H1 (cell line): Measurements from ENCODE around the gene CCDC73. TPM values are rescaled to one million over a fixed set of nuclear protein-coding genes. Genes with fewer than 3 reads are reported as not detected.

Experiments
- CTCF ChIA-PET: fragments of 300-600 bp; sonication (Branson Sonifier 250); formaldehyde crosslinking; loops from one replicate; lab custom pipeline; 2021; ENCODE audit not compliant: partially characterized antibody; lab: Charles Lee
- POLR2A ChIA-PET: fragments of 300-600 bp; sonication (Branson Sonifier 250); formaldehyde crosslinking; loops from one replicate; lab custom pipeline; 2021; ENCODE audit warnings: inconsistent platforms; ENCODE audit not compliant: partially characterized antibody; lab: Charles Lee
- DNase-seq, 2 experiments: peaks; one replicate each; pipeline versions ENCODE4 v3.0.0 to v3.0.0-alpha.2; 2010 to 2022; ENCODE audit warnings: low spot score in 2 of 2, low read depth in 1 of 2, mixed read lengths in 1 of 2
- FAIRE-seq: peaks from 2 replicates; lab custom pipeline; 2011; peaks lifted over from hg19 to GRCh38; lab: Jason Lieb, UNC
- H2AFZ ChIP-seq: 2 replicates; pipeline ENCODE4 v1.8.1; 2012; ENCODE audit warnings: low read length, inconsistent platforms
- H2AK5ac ChIP-seq: 2 replicates; pipeline ENCODE4 v1.6.1; 2013; ENCODE audit warnings: low read depth, low read length
- H2BK120ac ChIP-seq: replicated peaks from 2 replicates; pipeline ENCODE3; 2013; ENCODE audit warnings: low read depth, low read length, inconsistent platforms
- H2BK12ac ChIP-seq: 2 replicates; pipeline ENCODE4 v1.6.1; 2013; ENCODE audit warnings: low read depth, low read length
- H2BK15ac ChIP-seq: 2 replicates; pipeline ENCODE4 v1.6.1; 2013; ENCODE audit warnings: low read length
- H2BK20ac ChIP-seq: 2 replicates; pipeline ENCODE4 v1.6.1; 2013; ENCODE audit warnings: low read length
- H2BK5ac ChIP-seq: 2 replicates; pipeline ENCODE4 v1.6.1; 2013; ENCODE audit warnings: low read depth, low read length
- H3K14ac ChIP-seq: 2 replicates; pipeline ENCODE4 v1.6.1; 2013; ENCODE audit warnings: inconsistent platforms; ENCODE audit not compliant: insufficient read length
- H3K18ac ChIP-seq: 2 replicates; pipeline ENCODE4 v1.6.1; 2013; ENCODE audit warnings: low read length; ENCODE audit errors: extremely low read depth
- H3K23ac ChIP-seq: 2 replicates; pipeline ENCODE4 v1.6.1; 2013; ENCODE audit warnings: inconsistent platforms; ENCODE audit not compliant: insufficient read length
- H3K23me2 ChIP-seq: 2 replicates; pipeline ENCODE4 v1.6.1; 2013; ENCODE audit warnings: low read depth, low read length
- H3K27ac ChIP-seq: 2 replicates; pipeline ENCODE4 v1.6.1; 2011; ENCODE audit warnings: low read depth, low read length, inconsistent platforms
- H3K27me3 ChIP-seq, 4 experiments: replicated peaks in 1 of 4; 1 replicate in 1 of 4; 2 replicates in 3 of 4; pipeline versions ENCODE4 v1.6.1 to v1.8.1; 2011 to 2013; ENCODE audit warnings: low read length in 3 of 4, mild to moderate bottlenecking in 3 of 4, inconsistent platforms in 2 of 4, mixed read lengths in 2 of 4, moderate library complexity in 1 of 4; ENCODE audit not compliant: control insufficient read depth in 3 of 4, insufficient read depth in 3 of 4; ENCODE audit errors: extremely low read depth in 1 of 4
- H3K36me3 ChIP-seq, 4 experiments: 2 replicates each; pipeline versions ENCODE4 v1.6.1 to v1.8.1; 2011 to 2013; ENCODE audit warnings: mild to moderate bottlenecking in 4 of 4, low read length in 3 of 4, moderate library complexity in 2 of 4, control low read depth in 1 of 4, inconsistent platforms in 1 of 4; ENCODE audit not compliant: insufficient read depth in 4 of 4, control insufficient read depth in 2 of 4
- H3K4ac ChIP-seq: replicated peaks from 2 replicates; pipeline ENCODE3; 2013; ENCODE audit warnings: low read length, low read depth, mixed read lengths, inconsistent platforms; ENCODE audit not compliant: insufficient read length
- H3K4me1 ChIP-seq, 4 experiments: replicated peaks in 1 of 4; 1 replicate in 1 of 4; 2 replicates in 3 of 4; pipeline versions ENCODE4 v1.6.1 to v1.8.1; 2011 to 2013; ENCODE audit warnings: low read length in 3 of 4, inconsistent platforms in 2 of 4, mixed read lengths in 1 of 4; ENCODE audit not compliant: insufficient read depth in 4 of 4, control insufficient read depth in 3 of 4
- H3K4me2 ChIP-seq, 2 experiments: 2 replicates each; pipeline versions ENCODE4 v1.6.1 to v1.8.1; 2011 to 2013; ENCODE audit warnings: low read depth in 2 of 2, low read length in 2 of 2, control low read depth in 1 of 2, inconsistent platforms in 1 of 2, mild to moderate bottlenecking in 1 of 2; ENCODE audit not compliant: insufficient read depth in 1 of 2
- H3K4me3 ChIP-seq, 4 experiments: fragments of 200-600, 300-600 bp in 1 of 4; sonication (generic), shearing (Covaris generic), sonication (Bioruptor Twin) in 1 of 4; 2 replicates each; pipeline versions ENCODE4 v1.5.1 to v1.8.1; 2011 to 2016; ENCODE audit warnings: low read length in 4 of 4, low read depth in 3 of 4, control low read depth in 2 of 4, inconsistent platforms in 2 of 4, mild to moderate bottlenecking in 2 of 4, mixed read lengths in 1 of 4, moderate library complexity in 1 of 4; ENCODE audit not compliant: insufficient read depth in 2 of 4; ENCODE audit errors: extremely low read depth in 1 of 4
- H3K56ac ChIP-seq: replicated peaks from 2 replicates; pipeline ENCODE3; 2013; ENCODE audit warnings: low read depth, mild to moderate bottlenecking, mixed read lengths, low read length, inconsistent platforms; ENCODE audit not compliant: insufficient read length
- H3K79me1 ChIP-seq: 2 replicates; pipeline ENCODE4 v1.6.1; 2013; ENCODE audit warnings: low read depth, low read length, control low read depth
- H3K79me2 ChIP-seq, 2 experiments: 2 replicates each; pipeline versions ENCODE4 v1.6.1 to v1.8.1; 2012 to 2013; ENCODE audit warnings: low read length in 2 of 2, mild to moderate bottlenecking in 2 of 2, inconsistent platforms in 1 of 2; ENCODE audit not compliant: insufficient read depth in 2 of 2, control insufficient read depth in 1 of 2
- H3K9ac ChIP-seq, 4 experiments: replicated peaks in 1 of 4; 1 replicate in 1 of 4; 2 replicates in 3 of 4; pipeline versions ENCODE4 v1.6.1 to v1.8.1; 2011 to 2013; ENCODE audit warnings: low read depth in 3 of 4, low read length in 3 of 4, control low read depth in 2 of 4, mild to moderate bottlenecking in 2 of 4, moderate library complexity in 2 of 4, inconsistent platforms in 1 of 4; ENCODE audit errors: extremely low read depth in 1 of 4
- H3K9me3 ChIP-seq, 2 experiments: 2 replicates each; pipeline versions ENCODE4 v1.6.1 to v1.8.1; 2012 to 2013; ENCODE audit warnings: mild to moderate bottlenecking in 2 of 2, moderate library complexity in 2 of 2, control low read depth in 1 of 2, inconsistent platforms in 1 of 2, low read depth in 1 of 2, low read length in 1 of 2, mixed read lengths in 1 of 2; ENCODE audit not compliant: insufficient read depth in 2 of 2
- H4K20me1 ChIP-seq, 2 experiments: replicated peaks in 1 of 2; 2 replicates each; pipeline versions ENCODE3 to v1.8.1; 2011 to 2013; ENCODE audit warnings: inconsistent platforms in 2 of 2, low read length in 2 of 2, mild to moderate bottlenecking in 1 of 2; ENCODE audit not compliant: insufficient read depth in 2 of 2, control insufficient read depth in 1 of 2
- H4K5ac ChIP-seq: 2 replicates; pipeline ENCODE4 v1.6.1; 2013; ENCODE audit warnings: low read length, low read depth, mixed read lengths, inconsistent platforms; ENCODE audit not compliant: insufficient read length
- H4K8ac ChIP-seq: 2 replicates; pipeline ENCODE4 v1.8.0; 2013; ENCODE audit warnings: mild to moderate bottlenecking, moderate library complexity, low read length, inconsistent platforms; ENCODE audit not compliant: insufficient read depth; ENCODE audit errors: extremely low read depth
- H4K91ac ChIP-seq: replicated peaks from 2 replicates; pipeline ENCODE3; 2013; ENCODE audit warnings: low read length, mixed read lengths, inconsistent platforms; ENCODE audit not compliant: insufficient read length
- EZH2 ChIP-seq: fragments of 200-600 bp; sonication (generic); IDR thresholded peaks from 2 replicates; pipeline ENCODE4 v1.7.1; 2012; ENCODE audit warnings: low read depth, mild to moderate bottlenecking, moderate library complexity, low read length, inconsistent platforms; ENCODE audit not compliant: severe bottlenecking
- HDAC6 ChIP-seq: IDR thresholded peaks from one replicate; pipeline ENCODE4 v1.7.1; 2012; ENCODE audit warnings: low read depth, mild to moderate bottlenecking, inconsistent platforms, low read length, moderate library complexity
- SAP30 ChIP-seq: fragments of 300-600 bp; sonication (generic); IDR thresholded peaks from 2 replicates; pipeline ENCODE4 v1.7.1; 2012; ENCODE audit warnings: low read length, moderate library complexity, mild to moderate bottlenecking, inconsistent platforms; ENCODE audit not compliant: insufficient read depth, insufficient replicate concordance
- WGBS, 2 experiments: shearing (Covaris generic) in 1 of 2; methylation state at CpG; one replicate each; pipeline versions ENCODE4 v1.1.6 to v1.1.7; 2013 to 2015; ENCODE audit warnings: low lambda C conversion rate in 2 of 2, mixed read lengths in 2 of 2, inconsistent platforms in 1 of 2, low coverage in 1 of 2, missing lambda C conversion rate in 1 of 2; ENCODE audit not compliant: insufficient replicate concordance in 2 of 2, insufficient coverage in 1 of 2, insufficient read length in 1 of 2; ENCODE audit errors: extremely low coverage in 1 of 2, missing lambda C conversion rate in 1 of 2; 5-methylcytosine and 5-hydroxymethylcytosine counted together
- polyA plus RNA-seq, 7 experiments: library from polyadenylated mRNA; depleted of rRNA in 3 of 7; stranded (reverse) in 5 of 7; unstranded in 2 of 7; fragments of >200 nt in 5 of 7; fragments of 200-250 nt in 2 of 7; gene quantifications; 1 replicate in 5 of 7; 2 replicates in 1 of 7; 4 replicates in 1 of 7; pipeline versions ENCODE4 v1.2.1 to v1.2.3, GENCODE V29; 2011 to 2013; ENCODE audit warnings: missing spikeins in 2 of 7, mixed read lengths in 2 of 7
- total RNA-seq: library from RNA; stranded (reverse); fragmentation: NEBNext Ultra II Directional; extraction: Animal tissue kit (Norgen Biotek cat#: 25700); gene quantifications from 2 replicates; pipeline ENCODE4 v1.2.1, GENCODE V29; 2021

Gene CCDC73
- total and polyA plus RNA-seq, 2 of the 8 experiments (the other 6 are each of a cell fraction or from before 2014, with no cell fraction given), result not detected

GRCh38 chr11:32775908-32776307, 18.6 kb downstream of the CCDC73 start:
- ChIA-PET CTCF (interaction anchor here (0.7 to 1.0 kb wide), 3 partner anchors 33 to 1082 kb away, joined by 3 read pairs; no protein-coding TSS in a partner anchor), POLR2A (no interaction called here)
- WGBS, 2 experiments, result 95% methylated on average over 2 of the region's 2 CpGs; no CpG with 5 or more reads in 1 of the 2 experiments
- no peak overlapping the region for H3K4me3 ChIP-seq
- H3K27ac ChIP-seq, result no peak overlapping the region
- H3K4me1 ChIP-seq, result no peaks in the 10 kb centered on the region
- no peak overlapping the region for H3K14ac ChIP-seq
- no peak overlapping the region for H2BK12ac ChIP-seq
- TF ChIP-seq HDAC6 (no peak), SAP30 (no peak), EZH2 (no peak)
- H2BK20ac ChIP-seq, result no peak overlapping the region
- H3K18ac ChIP-seq, result no peak overlapping the region
- H3K23ac ChIP-seq, result no peak overlapping the region
- H3K23me2 ChIP-seq, result no peaks in the 10 kb centered on the region
- no peaks in the 10 kb centered on the region for H3K79me2 ChIP-seq
- no peak overlapping the region for H2BK120ac ChIP-seq
- no peak overlapping the region for H4K5ac ChIP-seq
- no peaks in the 10 kb centered on the region for H3K36me3 ChIP-seq
- no peak for DNase-seq
- H4K91ac ChIP-seq, result no peak overlapping the region
- H4K8ac ChIP-seq, result no peak overlapping the region
- H3K79me1 ChIP-seq, result no peaks in the 10 kb centered on the region
- no peak overlapping the region for H3K4me2 ChIP-seq
- H3K56ac ChIP-seq, result no peak overlapping the region
- no peak overlapping the region for H3K4ac ChIP-seq
- H2AFZ ChIP-seq, result no peak overlapping the region
- H2AK5ac ChIP-seq, result no peak overlapping the region
- no peaks in the 10 kb centered on the region for H3K9me3 ChIP-seq
- no peak overlapping the region for H2BK5ac ChIP-seq
- H3K9ac ChIP-seq, result no peak overlapping the region
- no peaks in the 10 kb centered on the region for H4K20me1 ChIP-seq
- no peak overlapping the region for H2BK15ac ChIP-seq
- peaks cover 0 to 2% (median 0%) of the 10 kb centered on the region in 4 experiments; a peak in 1 of 7 replicates for H3K27me3 ChIP-seq
- FAIRE-seq, result no peak
